HG03378 (cell line): ENCODE measurements around the gene PNKD.
A peak's percentile ranks its signal among the peaks of the same experiment; 100 is the strongest.
"Not testable (repeated sequence)": the region's sequence is repeated elsewhere in the genome, so short reads cannot be mapped to it uniquely, and the experiment has no call there.

Experiments
- ATAC-seq: cut with Tn5 transposase; IDR thresholded peaks from one replicate; pipeline ENCODE4 v1.9.1; 2021; ENCODE audit warnings: mild to moderate bottlenecking, moderate library complexity; ENCODE audit not compliant: unreplicated experiment

PNKD gene

DNA sequence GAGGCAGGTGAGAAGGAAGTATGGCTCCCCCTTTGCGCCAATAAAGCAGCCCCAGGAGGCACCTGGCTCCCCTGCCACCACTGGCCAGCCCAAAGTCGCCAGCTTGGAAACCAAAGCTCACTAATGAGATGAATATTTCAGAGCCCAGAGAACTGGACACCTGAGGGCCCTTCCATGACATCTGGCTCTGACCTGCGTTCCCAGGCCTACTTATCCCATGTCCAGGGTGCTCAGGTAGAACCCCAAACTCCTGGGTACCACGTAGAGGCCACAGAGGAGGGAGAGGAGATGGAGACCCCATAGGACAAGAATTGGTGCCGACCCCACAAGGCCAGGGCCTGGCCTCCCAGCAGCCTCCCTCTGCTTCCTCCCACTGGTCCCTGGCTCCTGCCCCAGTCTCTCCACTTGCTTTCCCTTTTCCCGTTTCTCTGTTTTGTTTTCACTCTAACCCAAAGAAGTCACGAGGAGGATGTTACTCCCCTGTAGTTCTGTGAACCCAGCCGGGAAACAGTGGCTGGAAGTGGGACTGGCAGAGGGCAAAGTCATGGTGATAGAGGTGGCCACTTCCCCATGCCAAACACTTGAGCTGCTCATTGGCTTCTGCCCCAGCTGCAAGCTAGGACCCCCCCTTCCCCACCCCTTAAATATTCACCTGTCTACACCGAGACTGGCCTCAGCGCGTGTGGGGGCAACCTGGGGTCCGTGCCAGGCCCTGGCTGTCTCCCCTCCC is 21.2 kb downstream of the PNKD start:
- no peak for ATAC-seq

DNA sequence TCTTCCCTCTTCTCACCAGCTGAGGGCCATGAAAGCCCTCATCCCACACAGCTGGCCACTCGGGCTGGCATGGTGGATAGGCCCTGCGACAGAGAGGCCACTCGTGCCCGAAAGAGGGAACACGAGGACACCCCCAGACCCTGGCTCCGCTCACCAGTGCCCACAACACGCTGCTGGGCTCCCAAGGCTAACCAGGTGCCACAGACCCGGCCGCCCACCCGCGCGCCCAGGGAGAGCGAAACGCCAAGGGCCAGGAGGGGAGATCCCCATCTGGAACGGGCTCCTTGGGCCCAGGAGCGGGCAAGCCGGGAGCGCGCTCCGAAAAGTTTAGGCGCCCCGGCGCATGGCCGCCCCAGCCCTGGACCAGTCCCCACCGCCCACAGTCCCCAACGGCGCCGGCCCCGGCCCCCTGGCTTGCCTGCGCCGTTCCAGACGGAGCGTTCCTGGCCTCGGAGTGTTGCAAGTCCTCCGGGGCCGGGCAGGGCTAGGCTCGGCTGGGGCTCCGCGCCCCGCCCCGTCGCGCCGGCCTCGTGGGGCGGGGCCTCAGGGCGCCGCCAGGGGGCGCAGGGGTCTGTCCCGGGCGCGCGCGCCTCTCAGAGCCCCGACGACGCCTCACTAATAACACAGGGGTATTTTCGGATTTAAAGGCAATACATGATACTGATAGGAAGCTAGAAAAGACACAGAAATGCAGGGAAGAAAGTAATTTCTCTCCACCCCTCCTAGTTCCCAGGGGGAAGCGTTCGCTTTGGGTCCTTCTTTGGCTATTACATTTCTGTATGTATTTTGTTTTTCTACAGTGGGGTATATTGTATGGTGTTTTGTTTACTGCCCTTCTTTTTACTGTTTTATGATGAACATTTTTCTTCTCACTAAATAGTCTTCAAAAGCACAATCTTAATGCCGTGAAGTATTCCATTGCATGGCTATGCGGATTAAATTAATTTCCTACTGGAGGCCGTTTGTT is 22.0 kb downstream of the PNKD start, which contains the start of gene TMBIM1:
TSS of gene TMBIM1 (minus strand) at position 456 of the 967 bp plus-strand sequence. CDS start 10,362 bp downstream, outside the sequence.
- peak; percentile 40 for ATAC-seq

GRCh38 chr2:218293715-218294429 is 23.6 kb downstream of the PNKD start:
- ATAC-seq: no peak

DNA sequence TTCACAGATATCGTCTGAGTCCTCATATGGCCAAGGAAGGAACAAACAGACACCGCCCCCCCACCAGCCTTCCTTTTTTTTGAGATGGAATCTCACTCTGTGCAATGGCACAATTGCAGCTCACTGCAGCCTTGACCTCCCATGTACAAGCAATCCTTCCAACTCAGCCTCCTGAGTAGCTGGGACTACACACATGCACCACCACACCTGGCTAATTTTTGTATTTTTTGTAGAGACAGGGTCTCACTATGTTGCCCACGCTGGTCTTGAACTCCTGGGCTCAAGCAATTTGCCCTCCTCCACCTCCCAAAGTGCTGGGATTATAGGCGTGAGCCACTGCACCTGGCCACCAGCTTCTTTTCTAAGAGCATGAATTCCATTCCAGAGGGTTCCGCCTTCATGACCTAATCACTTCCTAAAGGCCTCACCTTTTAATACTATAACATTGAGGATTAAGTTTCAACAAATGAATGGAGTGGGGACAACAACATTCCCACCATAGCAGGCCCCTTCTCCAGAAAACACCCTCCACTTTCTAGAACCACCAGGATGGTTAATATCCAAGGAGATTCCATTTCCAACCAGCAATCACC is 24.2 kb downstream of the PNKD start:
- no peak for ATAC-seq

DNA sequence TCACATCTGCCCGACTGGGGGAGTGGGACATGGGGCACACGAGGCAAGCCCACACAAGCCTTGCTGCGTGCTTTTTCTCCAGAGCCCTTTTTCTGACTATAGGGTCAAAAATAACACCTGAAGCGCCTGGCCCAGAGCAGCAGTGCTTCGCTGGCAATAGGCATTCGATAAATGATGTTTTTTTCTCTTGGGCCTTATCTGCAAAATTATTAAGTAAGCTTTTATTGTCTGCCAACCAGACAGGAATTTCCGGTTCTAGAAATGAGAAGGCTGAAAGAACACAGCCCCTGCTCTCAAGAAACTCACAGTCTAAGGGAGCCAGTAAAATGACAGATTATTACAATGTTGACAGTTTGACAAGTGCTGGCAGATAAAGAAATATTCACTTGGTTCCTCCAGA is 24.7 kb downstream of the PNKD start:
- ATAC-seq: no peak

DNA sequence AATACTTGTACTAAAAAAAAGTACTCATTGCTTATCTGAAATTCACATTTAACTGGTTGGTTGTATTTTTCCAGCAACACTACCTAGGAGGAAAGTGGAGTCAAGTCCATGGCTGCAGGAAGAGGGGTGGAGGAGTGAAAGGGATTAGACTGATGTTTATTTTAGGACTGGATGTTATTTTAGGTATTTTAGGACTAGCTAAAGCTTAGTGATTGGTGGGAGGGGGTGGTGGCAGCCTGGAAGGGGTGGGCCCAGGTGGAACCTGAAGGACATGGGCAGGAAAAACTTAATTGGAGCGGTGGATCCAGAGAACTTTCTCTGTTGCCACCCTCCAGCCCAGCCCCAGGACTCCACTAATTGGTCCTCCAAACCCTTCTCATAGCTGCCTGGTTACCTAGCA is 25.9 kb downstream of the PNKD start:
- ATAC-seq: no peak

GRCh38 chr2:218296847-218297246 is 26.5 kb downstream of the PNKD start:
- no peak for ATAC-seq

- no peak for ATAC-seq
Measured at GRCh38 chr2:218298314-218298875, 28.1 kb downstream of the PNKD start.

GRCh38 chr2:218300141-218300540 is 29.8 kb downstream of the PNKD start:
- ATAC-seq: no peak

DNA sequence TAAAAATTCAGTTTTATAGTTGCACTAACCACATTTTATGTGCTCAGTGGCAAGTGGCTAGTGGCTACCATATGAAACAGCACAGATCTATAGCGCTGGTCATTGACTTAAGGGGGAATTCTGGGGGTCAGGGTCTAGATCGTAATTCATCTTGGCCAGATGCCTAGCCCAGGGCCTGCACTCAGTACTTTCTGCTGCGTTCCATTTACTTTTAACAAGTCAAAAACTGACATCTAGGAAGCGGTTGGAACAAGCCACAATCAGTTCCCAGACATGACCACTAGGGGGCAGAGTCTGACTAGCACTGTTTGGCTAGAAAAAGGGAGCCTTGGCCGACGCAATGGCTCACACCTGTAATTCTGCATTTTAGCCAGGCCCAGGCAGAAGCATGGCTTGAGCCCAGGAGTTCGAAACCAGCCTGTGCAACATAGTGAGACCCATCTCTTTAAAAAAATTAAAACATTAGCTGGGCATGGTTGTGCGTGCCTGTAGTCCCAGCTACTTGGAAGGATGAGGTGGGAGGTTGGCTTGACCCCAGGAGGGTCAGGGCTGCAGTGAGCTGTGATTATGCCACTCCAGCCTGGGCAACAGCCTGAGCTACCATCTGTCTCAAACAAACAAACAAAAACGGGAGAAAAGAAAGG is 31.0 kb downstream of the PNKD start:
- ATAC-seq: peak; percentile 83

DNA sequence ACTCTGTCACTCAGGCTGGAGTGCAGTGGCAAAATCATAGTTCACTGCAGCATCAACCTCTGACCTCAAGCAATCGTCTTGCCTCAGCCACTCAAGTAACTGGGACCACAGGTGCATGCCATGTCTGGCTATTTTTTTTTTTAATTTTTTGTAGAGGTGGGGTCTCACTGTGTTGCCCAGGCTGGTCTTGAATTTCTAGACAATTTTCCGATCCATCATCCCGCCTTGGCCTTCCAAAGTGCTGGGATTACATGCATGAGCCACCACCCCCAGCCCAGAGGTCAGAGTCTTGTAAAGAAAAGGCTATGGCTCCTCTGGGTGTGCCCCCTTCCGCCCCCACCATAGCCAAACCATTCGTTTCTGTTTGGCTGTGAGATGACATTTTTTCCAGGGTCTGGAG is 35.1 kb downstream of the PNKD start:
- ATAC-seq: no peak

GRCh38 chr2:218306184-218306920 is 36.0 kb downstream of the PNKD start:
- no peak for ATAC-seq

DNA sequence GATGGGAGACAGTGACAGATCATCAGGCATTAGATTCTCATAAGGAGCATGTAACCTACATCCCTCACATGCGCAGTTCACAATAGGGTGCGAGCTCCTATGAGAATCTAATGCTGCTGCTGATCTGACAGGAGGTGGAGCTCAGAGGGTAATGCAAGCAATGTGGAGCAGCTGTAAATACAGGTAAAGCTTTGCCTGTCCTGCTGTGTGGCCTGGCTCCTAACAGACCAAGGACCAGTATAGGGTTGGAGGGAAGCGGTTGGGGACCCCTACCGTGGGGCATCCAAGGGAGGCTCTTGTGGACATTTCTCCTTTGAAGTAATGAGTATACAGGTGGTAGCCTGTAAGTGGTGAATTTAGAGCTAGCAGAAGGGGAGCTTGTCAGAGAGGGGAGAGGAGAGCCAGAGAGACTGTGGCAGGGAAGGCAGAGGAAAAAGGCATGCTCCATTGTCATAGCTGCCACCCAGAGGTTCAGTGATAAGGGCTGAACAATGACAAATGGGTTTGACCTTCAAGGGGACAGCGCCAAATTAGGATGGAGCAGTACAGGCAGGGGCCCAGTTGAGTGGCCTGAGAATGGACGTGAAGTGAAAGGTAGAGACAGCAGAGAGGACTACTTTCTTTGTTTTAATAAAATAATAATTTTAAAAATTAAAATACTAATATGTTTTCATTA is 37.2 kb downstream of the PNKD start:
- no peak for ATAC-seq

- no peak for ATAC-seq
Measured at GRCh38 chr2:218310853-218311540, 40.7 kb downstream of the PNKD start.

GRCh38 chr2:218311541-218312266 is 41.4 kb downstream of the PNKD start:
- not testable (repeated sequence) for ATAC-seq

- no peak for ATAC-seq
Measured at GRCh38 chr2:218312267-218312756, 42.0 kb downstream of the PNKD start.

DNA sequence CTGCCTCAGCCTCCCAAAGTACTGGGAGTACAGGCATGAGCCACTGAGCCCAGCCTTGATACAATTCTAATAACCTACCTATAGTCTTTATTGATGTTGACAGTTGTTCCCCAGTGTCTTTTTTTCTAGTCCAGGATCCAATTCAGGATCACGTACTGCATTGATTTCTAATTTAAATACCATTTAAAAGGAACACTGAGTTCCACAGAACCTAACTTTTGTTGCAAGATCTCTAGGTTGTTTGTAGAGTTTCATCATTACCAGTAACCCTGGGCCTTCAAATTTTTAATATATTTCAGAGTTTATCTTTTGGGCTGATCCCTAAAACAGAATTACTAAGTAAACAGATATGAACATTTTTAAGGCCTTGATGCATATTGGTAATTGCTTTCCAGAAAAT is 43.0 kb downstream of the PNKD start:
- no peak for ATAC-seq
